Neural cell (in vitro differentiated cells): Measurements from ENCODE around the gene HUS1. TPM values are rescaled to one million over a fixed set of nuclear protein-coding genes. Genes with fewer than 3 reads are reported as not detected.

ENCODE experiments used
- H2AFZ ChIP-seq: fragments of 200-600, 300-800 bp; sonication (generic), shearing (Covaris generic); 2 replicates; pipeline ENCODE4 v1.6.0; 2014; ENCODE audit warnings: low read depth, mild to moderate bottlenecking, antibody characterized with exemption, low read length, moderate library complexity
- H3F3A ChIP-seq: fragments of 200-600 bp; shearing (Covaris generic); 2 replicates; pipeline ENCODE4 v1.6.1; 2016; ENCODE audit warnings: mild to moderate bottlenecking, moderate library complexity, mixed read lengths, antibody characterized with exemption, low read length; ENCODE audit not compliant: insufficient read depth, poor library complexity, severe bottlenecking
- H3K27ac ChIP-seq: fragments of 200-600, 300-800 bp; sonication (generic), shearing (Covaris generic); 2 replicates; pipeline ENCODE4 v1.5.1; 2014; ENCODE audit warnings: mild to moderate bottlenecking, low read length, moderate library complexity
- H3K27me3 ChIP-seq: fragments of 300-800, 200-600 bp; sonication (generic), shearing (Covaris generic); 2 replicates; pipeline ENCODE4 v1.6.0; 2014; ENCODE audit warnings: mild to moderate bottlenecking, low read depth, low read length, moderate library complexity; ENCODE audit not compliant: insufficient read depth
- H3K36me3 ChIP-seq: fragments of 300-800, 200-600 bp; sonication (generic), shearing (Covaris generic); 2 replicates; pipeline ENCODE4 v1.5.1; 2014; ENCODE audit warnings: mild to moderate bottlenecking, antibody characterized with exemption, low read length, moderate library complexity; ENCODE audit not compliant: insufficient read depth
- H3K4me2 ChIP-seq: fragments of 300-800, 200-600 bp; sonication (generic), shearing (Covaris generic); 2 replicates; pipeline ENCODE4 v1.6.0; 2014; ENCODE audit warnings: mild to moderate bottlenecking, low read length
- H3K4me3 ChIP-seq: fragments of 300-800, 200-600 bp; sonication (generic), shearing (Covaris generic); 2 replicates; pipeline ENCODE4 v1.5.1; 2014; ENCODE audit warnings: mild to moderate bottlenecking, low read length, moderate library complexity
- H3K79me2 ChIP-seq: fragments of 200-600 bp; shearing (Covaris generic); replicated peaks from 2 replicates; pipeline ENCODE4 v1.6.0; 2014; ENCODE audit warnings: mild to moderate bottlenecking, low read length, moderate library complexity; ENCODE audit not compliant: insufficient read depth
- H3K9ac ChIP-seq: fragments of 300-800, 200-600 bp; sonication (generic), shearing (Covaris generic); 2 replicates; pipeline ENCODE4 v1.6.1; 2016; ENCODE audit warnings: mild to moderate bottlenecking, low read length, mixed read lengths
- H3K9me2 ChIP-seq: fragments of 200-600 bp; shearing (Covaris generic); 2 replicates; pipeline ENCODE4 v1.6.1; 2016; ENCODE audit warnings: mild to moderate bottlenecking, low read length, mixed read lengths; ENCODE audit not compliant: insufficient read depth
- H3K9me3 ChIP-seq: fragments of 200-600, 300-800 bp; sonication (generic), shearing (Covaris generic); 2 replicates; pipeline ENCODE4 v1.6.1; 2016; ENCODE audit warnings: mild to moderate bottlenecking, mixed run types, low read length, moderate library complexity, mixed read lengths
- H4K20me1 ChIP-seq: fragments of 200-600 bp; shearing (Covaris generic); 2 replicates; pipeline ENCODE4 v1.6.1; 2016; ENCODE audit warnings: mild to moderate bottlenecking, mixed run types; ENCODE audit not compliant: insufficient read depth
- CTCF ChIP-seq: fragments of 450-650 bp; IDR thresholded peaks from 2 replicates; pipeline ENCODE4 v1.5.1; 2014; ENCODE audit warnings: antibody characterized with exemption, mild to moderate bottlenecking, moderate library complexity; ENCODE audit not compliant: poor library complexity, severe bottlenecking
- EP300 ChIP-seq: fragments of 450-650 bp; conservative IDR thresholded peaks from 2 replicates; pipeline ENCODE4 v1.6.1; 2014; ENCODE audit warnings: antibody characterized with exemption, mild to moderate bottlenecking, moderate library complexity; ENCODE audit not compliant: poor library complexity, severe bottlenecking
- EZH2 ChIP-seq: fragments of 200-600, 300-800 bp; shearing (Covaris generic), sonication (generic); IDR thresholded peaks from 2 replicates; pipeline ENCODE4 v1.6.1; 2014; ENCODE audit warnings: antibody characterized with exemption, low read length, borderline replicate concordance, mild to moderate bottlenecking; ENCODE audit not compliant: insufficient read depth, poor library complexity, severe bottlenecking
- MXI1 ChIP-seq: fragments of 450-650 bp; conservative IDR thresholded peaks from 2 replicates; pipeline ENCODE4 v1.6.1; 2014; ENCODE audit warnings: antibody characterized with exemption, mild to moderate bottlenecking; ENCODE audit not compliant: poor library complexity, severe bottlenecking
- POLR2AphosphoS5 ChIP-seq: IDR thresholded peaks from 2 replicates; pipeline ENCODE4 v1.6.1; 2012
- RAD21 ChIP-seq: fragments of 450-650 bp; conservative IDR thresholded peaks from 2 replicates; pipeline ENCODE4 v1.6.1; 2014; ENCODE audit warnings: antibody characterized with exemption, mild to moderate bottlenecking, moderate library complexity
- REST ChIP-seq: IDR thresholded peaks from 2 replicates; pipeline ENCODE4 v1.6.1; 2012; ENCODE audit warnings: borderline replicate concordance
- SMC3 ChIP-seq: fragments of 450-650 bp; conservative IDR thresholded peaks from 2 replicates; pipeline ENCODE4 v1.6.1; 2014; ENCODE audit warnings: antibody characterized with exemption, mild to moderate bottlenecking, moderate library complexity; ENCODE audit not compliant: poor library complexity
- TAF1 ChIP-seq: IDR thresholded peaks from 2 replicates; pipeline ENCODE4 v1.6.1; 2012; ENCODE audit warnings: low read depth
- polyA plus RNA-seq: library from polyadenylated mRNA; depleted of rRNA; stranded (reverse); fragments of >200 nt; gene quantifications from 2 replicates; pipeline ENCODE4 v1.2.3, GENCODE V29; 2014

Gene HUS1
- polyA plus RNA-seq, 1 donor from 2014 or later, result 17.4 TPM

- H3K9me2 ChIP-seq, result no peaks in the 10 kb centered on the region
- H4K20me1 ChIP-seq, result no peaks in the 10 kb centered on the region
- H3F3A ChIP-seq, result no peaks in the 10 kb centered on the region
- no peak overlapping the region for H3K9ac ChIP-seq
- H3K9me3 ChIP-seq, result no peaks in the 10 kb centered on the region
- H3K4me3 ChIP-seq, result no peak overlapping the region
- no peak overlapping the region for H2AFZ ChIP-seq
- no peaks in the 10 kb centered on the region for H3K79me2 ChIP-seq
- no peaks in the 10 kb centered on the region for H3K36me3 ChIP-seq
- H3K4me2 ChIP-seq, result no peak overlapping the region
- no peaks in the 10 kb centered on the region for H3K27me3 ChIP-seq
- H3K27ac ChIP-seq, result no peak overlapping the region
- TF ChIP-seq TAF1 (no peak), MXI1 (no peak), CTCF (no peak), REST (no peak), EZH2 (no peak), EP300 (no peak), RAD21 (no peak), SMC3 (no peak), POLR2AphosphoS5 (no peak)
Observed at GRCh38 chr7:47946581-47947354, 32.6 kb downstream of the HUS1 start.

- no peak overlapping the region for H3K27ac ChIP-seq
- no peak overlapping the region for H2AFZ ChIP-seq
- H3K4me2 ChIP-seq, result no peak overlapping the region
- H3K79me2 ChIP-seq, result no peaks in the 10 kb centered on the region
- no peaks in the 10 kb centered on the region for H3K27me3 ChIP-seq
- H4K20me1 ChIP-seq, result no peaks in the 10 kb centered on the region
- no peaks in the 10 kb centered on the region for H3K36me3 ChIP-seq
- no peaks in the 10 kb centered on the region for H3F3A ChIP-seq
- H3K9ac ChIP-seq, result no peak overlapping the region
- H3K9me3 ChIP-seq, result no peaks in the 10 kb centered on the region
- H3K4me3 ChIP-seq, result no peak overlapping the region
- TF ChIP-seq REST (no peak), POLR2AphosphoS5 (no peak), MXI1 (no peak), CTCF (peak; percentile 86), SMC3 (peak; percentile 91), RAD21 (peak; percentile 87), EZH2 (no peak), TAF1 (no peak)
- no peaks in the 10 kb centered on the region for H3K9me2 ChIP-seq
Observed at GRCh38 chr7:47945261-47946015, 34.0 kb downstream of the HUS1 start.
